GM12873 (cell line): ENCODE measurements around the gene KCNJ10.

ENCODE experiments used
- TF ChIP-seq, protein P1 (sequence below): IDR thresholded peaks from 2 replicates; pipeline ENCODE4 v1.5.1; 2012; ENCODE audit warnings: low read depth, mild to moderate bottlenecking, moderate library complexity, low read length, control low read depth; ENCODE audit not compliant: insufficient read depth; ENCODE audit errors: missing control alignments

The KCNJ10 gene

DNA sequence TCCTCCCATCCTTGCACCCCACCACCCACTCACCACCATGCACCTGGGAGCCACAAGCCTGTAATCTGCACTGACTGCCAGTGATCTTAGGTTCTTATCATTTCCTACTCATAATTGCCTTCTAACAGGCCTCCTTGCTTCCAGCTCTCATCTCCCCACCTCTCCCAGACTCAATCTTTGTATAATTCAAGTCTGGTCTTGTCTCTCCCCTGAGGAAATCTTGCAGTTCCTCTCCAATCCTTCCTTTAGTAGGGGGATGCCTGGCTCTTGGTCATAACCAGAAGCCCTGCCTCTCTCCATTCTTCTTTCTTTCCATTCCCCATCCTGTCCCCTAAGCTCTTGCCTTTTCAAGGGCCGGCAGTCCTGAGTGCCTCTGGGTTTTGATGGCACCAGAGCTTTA, 66.0 kb downstream of the KCNJ10 start:
- TF ChIP-seq, protein P1, sequence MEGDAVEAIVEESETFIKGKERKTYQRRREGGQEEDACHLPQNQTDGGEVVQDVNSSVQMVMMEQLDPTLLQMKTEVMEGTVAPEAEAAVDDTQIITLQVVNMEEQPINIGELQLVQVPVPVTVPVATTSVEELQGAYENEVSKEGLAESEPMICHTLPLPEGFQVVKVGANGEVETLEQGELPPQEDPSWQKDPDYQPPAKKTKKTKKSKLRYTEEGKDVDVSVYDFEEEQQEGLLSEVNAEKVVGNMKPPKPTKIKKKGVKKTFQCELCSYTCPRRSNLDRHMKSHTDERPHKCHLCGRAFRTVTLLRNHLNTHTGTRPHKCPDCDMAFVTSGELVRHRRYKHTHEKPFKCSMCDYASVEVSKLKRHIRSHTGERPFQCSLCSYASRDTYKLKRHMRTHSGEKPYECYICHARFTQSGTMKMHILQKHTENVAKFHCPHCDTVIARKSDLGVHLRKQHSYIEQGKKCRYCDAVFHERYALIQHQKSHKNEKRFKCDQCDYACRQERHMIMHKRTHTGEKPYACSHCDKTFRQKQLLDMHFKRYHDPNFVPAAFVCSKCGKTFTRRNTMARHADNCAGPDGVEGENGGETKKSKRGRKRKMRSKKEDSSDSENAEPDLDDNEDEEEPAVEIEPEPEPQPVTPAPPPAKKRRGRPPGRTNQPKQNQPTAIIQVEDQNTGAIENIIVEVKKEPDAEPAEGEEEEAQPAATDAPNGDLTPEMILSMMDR, result no peak

DNA sequence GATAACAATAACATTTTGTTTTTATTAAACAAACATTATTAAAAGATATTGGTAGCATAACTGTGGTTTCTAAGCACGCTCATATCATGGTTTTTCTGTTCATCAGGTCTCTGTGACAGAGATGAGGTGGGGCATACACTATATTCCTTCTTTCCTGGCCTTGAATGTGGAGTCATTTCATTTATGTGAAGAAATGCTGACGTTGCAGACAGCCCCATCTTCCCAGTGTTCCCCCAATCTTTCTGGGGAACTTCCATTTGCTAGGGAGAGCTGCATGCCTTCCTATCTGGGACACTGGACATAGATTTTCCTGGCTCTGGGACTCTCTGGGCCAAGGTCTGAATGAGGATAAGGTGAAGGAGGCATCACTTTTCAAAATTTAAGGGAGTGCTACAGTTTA, 68.5 kb downstream of the KCNJ10 start:
- TF ChIP-seq, protein P1, result no peak

DNA sequence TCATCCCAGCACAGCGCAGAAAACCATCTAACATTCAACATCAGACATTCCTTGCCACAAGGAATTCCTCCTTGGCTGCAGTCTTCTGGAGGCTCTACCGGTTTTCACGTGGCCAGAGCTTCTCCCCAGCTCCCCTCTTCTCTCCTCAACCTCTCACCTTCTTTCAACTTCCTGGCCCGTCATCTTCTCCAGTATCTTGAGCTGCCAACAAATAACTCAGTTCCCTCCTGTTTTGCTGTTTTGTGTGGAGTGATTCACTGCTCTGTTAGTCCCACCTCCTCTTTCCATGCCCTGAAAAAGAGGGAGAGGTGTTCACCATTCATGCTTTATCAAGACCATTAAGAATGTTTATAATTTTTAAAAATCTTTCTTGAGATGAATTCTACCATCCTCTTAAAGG, 70.8 kb downstream of the KCNJ10 start:
- TF ChIP-seq, protein P1, result no peak

DNA sequence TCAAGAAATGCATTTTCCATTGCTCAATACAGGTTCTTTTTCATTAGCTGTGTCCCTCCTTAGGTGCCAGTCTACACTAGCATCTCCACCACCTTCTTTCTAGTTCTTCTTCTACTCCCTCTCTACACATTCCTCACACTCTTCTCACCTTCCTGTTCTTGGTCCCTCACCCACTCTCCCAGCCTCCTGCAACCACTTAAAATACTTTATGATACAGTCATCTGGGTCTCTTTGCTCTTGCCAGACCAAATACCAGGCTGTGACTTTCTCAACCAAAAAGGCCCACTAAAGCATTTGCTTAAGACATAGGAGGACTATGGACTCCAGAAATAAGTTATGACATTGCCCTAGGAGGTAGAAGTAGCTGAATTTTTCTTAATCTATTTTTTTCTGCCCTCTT, 73.3 kb downstream of the KCNJ10 start:
- TF ChIP-seq, protein P1, result no peak

DNA sequence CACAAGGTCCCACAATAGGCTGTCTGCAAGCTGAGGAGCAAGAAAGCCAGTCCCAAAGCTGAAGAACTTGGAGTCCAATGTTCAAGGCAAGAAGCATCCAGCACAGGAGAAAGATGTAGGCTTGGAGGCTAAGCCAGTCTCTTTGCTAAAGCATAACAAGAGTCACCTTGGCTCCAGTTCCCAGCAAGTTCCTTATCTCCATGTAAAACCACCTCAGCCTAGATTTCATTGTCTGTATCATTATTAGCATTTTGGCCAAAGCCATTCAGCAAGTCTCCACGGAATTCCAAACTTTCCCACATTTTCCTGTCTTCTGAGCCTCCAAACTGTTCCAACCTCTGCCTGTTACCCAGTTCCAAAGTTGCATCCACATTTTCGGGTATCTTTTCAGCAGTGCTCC, 75.1 kb downstream of the KCNJ10 start:
- TF ChIP-seq, protein P1, result no peak

DNA sequence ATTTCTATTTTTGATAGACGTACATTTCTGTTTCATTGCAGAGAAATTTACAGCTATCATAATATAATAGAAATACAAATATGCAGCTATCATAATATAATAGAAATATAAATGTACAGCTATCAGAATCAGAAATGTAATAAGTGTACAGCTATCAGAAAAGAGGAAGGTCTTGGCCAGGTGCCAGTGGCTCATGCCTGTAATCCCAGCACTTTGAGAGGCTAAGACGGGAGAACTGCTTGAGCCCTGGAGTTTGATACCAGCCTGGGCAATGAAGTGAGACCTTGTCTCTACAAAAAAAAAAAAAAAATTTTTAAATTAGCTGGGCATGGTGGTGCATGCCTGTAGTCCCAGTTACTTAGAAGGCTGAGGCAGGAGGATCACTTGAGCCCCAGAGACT, 76.0 kb downstream of the KCNJ10 start:
- TF ChIP-seq, protein P1, result no peak

DNA sequence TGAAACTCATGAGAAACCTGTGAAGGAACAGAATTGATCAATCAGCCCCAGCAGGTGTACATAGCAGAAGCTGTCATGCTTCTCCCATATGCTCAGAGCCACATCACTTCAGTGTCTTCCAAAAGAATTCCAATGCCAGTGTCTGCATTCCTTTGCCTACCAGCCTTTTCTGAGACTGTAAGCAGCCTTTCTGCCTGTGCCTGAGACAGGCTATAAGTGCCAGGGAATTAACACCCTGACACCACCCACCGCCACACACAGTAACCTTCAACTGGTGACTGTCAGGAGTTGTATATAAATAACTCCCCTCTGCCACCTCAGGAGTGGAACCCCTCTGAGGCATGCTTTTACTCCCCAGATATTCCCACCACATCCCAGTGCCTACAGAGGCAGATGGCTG, 77.8 kb downstream of the KCNJ10 start:
- TF ChIP-seq, protein P1, result no peak
